ENCODE data around the gene RPA3.
A peak's percentile ranks its signal among the peaks of the same experiment; 100 is the strongest.

Gene RPA3

DNA sequence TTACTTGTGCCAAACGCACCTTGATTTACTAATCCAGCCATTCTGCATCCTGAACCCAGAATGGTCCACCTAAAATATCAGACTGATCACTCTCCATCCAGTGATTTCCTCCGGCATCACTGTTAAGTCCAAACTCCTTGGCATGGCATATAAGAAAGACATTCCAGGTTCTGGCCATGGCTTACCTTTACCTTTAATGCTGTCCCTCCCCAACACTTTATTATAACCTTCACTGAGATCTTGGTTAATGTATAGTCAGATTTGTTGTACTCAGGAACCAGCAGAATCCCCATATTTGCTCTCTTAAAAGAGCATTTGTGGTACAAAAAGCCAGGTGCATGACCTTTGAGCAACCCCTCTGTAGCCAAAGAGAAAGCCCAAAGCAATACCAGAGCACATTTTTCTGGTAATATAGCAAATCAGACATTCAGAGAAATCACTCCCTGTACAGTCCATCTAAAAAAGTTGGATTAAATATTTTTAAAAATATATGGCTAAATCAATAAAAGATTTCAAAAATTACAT is 67.7 kb downstream of the RPA3 start:
- DNase-seq, result no peak

DNA sequence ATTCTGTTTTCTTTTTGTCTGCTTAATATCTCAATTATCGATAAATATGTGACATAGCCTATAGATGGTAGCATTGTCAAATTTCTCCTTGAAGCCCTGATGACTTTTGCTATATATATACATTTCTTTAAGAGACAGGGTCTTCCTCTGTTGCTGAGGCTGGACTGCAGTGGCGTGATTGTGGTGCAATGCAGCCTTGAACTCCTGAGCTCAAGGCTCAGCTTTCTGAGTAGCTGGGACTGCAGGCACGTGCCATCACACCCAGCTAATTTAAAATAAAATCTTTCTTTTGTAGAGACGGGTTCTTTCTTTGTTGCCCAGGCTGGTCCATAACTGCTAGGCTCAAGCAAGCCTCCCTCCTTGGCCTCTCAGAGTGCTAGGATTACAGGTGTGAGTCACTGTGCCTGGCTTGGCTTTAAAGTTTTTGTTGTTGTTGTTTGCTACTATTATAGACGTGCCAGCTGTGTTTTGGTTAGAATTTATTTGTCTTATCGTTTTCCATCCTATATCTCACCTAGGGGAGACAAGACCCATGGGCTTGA is 70.8 kb downstream of the RPA3 start:
- DNase-seq, result no peak

DNA sequence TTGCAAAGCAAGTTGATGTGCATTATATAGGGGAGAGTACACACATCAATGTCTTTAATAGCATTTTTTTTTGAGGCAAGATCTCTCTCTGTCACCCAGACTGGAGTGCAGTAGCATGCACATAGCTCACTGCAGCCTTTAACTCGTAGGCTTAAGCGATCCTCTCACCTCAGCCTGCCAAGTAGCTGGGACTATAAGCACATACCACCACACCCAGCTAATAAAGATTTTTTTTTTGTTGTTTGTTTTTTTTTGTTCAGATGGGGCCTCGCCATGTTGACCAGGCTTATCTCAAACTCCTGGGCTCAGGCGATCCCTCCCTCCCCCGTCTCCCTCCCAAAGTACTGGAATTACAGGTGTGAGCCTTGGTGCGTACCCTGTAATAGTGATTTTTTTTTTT is 76.3 kb downstream of the RPA3 start:
- DNase-seq, result no peak

DNA sequence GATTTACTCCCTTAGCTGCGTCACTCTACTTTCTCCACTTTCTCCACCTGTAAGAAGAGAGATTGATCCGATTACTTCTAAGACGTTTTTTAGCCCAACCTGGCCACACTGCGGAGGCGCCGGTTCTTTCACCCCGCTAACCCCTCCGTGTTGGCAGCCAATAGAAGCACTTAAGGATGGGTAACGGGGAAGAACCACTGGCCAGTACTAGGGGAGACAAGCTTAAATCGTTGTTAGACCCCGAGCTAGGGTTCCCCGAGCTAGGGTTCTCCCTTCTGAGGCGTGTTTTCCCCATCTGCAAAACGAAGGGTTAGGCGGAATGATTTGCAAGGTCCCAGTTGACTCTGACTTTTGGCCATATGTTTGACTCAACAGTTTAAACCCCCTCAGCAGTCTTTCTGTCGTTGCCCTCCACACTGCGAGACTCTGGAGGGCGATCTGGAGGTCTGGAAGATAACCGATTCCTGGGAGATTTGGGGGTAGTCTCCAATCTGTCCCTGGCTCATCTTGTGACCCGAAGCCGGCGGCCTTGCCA is 77.2 kb downstream of the RPA3 start:
- DNase-seq, result no peak

DNA sequence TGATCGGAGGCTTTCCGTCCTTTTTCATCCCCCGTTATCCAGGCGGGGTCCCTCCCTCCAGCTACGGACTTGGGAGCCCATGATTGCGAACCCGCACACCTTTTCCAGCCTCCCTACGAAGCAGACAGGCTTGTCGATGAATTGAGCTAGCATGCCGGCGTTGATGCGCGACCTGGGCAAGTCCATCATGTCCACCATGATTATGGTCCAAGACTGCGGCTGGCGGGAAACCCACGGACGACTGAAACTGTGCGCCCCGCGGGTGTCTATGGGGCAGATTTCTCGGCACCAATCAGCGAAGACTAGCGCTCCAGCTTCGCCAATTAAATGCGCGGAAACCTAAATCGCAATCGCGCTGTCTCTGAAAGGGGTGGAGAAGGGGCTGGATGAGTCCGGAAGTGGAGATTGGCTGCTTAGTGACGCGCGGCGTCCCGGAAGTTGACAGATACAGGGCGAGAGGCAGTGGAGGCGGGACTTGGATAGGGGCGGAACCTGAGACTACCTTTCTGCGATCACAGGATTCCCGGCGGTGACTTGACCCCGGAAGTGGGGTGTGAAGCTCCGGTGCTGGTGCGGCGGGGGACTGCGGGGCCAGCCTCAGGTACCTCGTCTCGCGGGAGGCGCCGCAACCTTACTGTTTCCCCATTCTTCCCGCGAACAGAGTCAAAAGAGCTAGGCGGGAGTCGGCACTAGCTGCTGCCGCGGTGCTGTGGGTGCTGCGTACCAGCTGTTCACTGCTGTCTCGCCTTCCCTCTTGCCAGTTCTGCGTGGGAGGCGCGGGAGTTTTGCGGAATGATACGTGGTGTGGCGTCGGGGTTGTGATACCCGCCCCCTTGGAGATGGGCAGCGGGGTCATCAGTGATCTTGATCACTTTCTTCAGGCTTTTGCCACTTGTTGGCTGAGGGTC is 77.9 kb downstream of the RPA3 start, which contains the start of gene UMAD1:
UMAD1 (plus strand) TSS at position 532 of the 908 bp plus-strand sequence. CDS start 32,620 bp downstream, outside the sequence.
- DNase-seq, result peak; percentile 96 to 98

DNA sequence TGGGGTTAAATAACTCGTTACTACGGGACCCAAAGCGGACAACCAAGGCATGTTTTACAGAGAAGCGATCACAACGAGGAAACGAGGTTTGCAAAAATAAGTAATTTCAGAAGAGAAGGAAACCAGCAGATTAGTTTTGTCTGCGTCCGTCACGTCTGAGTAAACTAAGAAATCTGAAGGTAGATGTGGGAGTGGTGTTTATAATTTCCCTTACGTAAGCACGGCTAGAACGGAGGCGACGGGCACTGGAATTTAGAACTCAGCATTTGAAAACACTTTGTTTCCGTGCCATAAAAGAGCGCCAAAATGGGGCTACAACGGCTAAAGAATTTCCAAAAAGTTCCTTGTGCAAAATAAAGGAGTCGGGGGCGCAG is 78.6 kb downstream of the RPA3 start:
- DNase-seq, result no peak

DNA sequence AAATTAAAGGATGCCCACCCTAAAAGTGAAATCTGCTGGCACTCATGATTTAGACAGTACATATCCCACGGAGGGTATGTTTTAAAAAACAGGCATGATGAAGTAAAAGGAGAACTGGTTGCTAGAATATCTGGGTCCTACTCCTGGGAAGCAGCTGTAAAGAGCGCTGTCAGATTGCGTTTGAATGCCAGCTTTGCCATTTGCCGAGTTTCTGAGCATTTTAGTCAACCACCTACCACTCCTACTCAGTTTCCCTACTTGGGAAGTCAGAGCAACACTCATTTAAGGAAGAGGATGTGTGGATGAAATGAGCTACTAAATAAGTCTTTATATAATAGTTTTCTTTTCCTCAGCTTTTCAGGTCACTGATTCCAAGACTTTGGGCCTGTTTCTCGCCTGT is 79.0 kb downstream of the RPA3 start:
- no peak for DNase-seq

DNA sequence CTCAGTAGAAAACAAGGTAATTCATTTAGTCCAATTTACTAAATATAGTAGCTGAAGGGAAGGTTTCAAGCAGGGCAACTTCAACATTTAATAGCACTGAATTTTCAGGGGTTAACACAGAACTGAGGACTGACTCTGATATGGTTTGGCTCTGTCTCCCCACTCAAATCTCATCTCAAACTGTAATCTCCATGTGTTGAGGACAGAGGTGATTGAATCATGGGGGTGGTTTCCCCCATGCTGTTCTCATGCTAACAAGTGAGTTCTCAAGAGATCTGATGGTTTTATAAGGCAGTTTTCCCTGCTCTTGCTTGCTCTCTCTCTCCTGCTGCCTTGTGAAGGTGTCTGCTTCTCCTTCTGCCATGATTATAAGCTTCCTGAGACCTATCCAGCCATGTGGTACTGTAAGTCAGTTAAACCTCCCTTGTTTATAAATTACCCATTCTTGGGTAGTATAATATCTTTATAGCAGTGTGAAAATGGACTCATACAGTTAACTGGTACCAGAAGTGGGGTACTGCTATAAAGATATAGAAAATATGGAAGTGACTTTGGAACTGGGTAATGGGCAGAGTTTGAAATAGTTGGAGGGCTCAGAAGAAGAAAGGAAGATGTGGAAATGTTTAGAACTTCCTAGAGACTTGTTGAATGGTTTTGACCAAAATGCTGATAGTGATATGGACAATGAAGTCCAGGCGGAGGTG is 87.6 kb downstream of the RPA3 start:
- DNase-seq, result no peak

DNA sequence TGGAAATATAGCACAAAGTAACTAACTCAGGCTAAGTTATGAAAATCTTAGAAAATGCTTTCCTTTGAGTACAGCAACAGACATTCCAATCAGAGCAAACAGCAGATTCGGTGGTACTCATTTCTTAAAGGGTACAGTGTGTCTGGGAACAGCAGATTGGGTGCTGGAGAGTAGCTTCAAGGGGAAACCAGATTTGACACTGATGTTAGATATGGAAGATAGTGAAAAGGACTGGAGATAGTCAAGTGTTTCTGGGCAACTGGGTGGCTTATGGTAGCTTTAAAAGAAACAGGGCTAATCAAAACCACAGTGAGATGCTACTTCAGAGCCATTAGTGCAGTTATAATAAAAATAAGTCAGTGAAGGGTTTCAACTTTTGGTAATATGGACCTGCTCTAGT is 89.9 kb downstream of the RPA3 start:
- DNase-seq, result no peak

DNA sequence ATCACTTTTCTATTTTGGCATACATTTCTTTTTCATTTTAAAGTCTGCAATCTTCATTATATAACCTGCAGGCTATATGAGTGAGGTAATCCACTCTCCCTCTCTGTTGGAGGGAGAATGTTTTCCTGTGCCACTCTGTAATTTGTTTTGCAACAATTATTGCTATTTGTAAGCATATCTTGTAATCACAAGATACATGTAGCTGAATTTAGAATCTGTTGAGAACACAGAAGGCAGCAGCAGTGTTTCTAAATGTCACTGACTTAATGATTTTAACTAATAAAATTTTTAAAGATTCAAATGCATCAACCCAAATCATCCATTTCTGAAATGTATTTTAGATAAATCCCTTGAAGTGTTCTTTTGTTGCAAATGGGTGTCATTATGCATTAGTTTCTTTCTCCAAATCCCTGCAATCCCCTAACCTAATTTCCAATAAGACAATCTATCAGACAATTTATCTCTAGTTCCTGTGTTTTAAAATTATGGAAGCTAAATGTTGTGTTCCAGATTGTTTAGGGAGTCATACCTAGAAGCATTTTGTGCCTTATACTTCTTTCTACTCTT is 97.7 kb downstream of the RPA3 start:
- DNase-seq, result no peak

DNA sequence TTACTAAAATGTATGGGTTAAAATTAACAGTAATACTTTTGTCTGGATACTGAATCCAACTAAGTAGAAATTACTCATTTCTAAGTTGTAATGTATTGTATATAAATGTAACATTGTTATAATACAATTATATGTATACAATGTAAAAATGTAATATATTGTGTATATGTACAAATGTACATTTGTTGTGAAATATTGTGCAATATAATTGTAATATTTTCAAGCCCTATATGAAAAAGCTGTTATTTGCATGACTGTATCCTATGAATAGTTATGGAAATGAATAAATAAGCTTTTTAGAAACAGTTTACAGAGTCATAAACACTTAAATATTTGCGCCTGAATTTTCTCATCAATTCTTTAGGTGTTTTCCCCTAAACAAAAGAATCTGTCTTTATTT is 98.2 kb downstream of the RPA3 start:
- DNase-seq, result no peak

DNA sequence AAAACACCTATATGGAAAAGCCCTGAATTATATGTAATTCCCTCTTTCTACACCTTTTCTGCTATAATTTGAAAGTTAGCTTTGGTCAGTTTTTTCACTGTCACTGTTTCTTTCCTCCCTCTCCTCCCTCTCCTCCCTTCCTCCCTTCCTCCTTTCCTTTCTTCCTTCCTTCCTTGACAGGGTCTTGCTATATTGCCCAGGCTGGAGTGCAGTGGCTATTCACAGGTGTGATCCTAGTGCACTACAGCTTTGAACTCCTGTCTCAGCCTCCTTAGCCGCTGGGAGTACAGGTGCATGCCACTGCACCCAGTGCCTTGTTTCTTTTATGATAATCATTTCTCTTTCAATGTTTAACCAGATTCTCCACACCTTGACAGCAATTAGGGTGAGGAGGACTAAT is 100.0 kb downstream of the RPA3 start:
- DNase-seq, result no peak

DNA sequence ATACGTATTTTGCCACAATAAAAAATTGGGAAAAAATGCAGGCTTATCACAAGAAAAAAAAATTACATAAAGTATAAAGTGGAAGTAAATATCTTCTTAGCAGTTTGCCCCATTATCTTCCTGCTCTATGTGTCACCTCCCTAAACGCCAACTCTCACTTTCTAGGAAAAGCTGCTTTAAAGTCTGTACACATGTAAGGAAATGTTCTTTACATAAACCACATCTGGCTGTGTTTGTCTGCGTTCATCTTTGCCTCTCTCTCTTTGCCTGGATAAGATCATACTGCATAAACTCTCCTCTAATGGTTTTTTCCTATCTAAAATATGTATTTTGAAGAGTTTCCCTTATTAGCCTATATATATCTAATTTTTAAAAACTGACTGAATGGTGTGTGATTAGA is 100.9 kb downstream of the RPA3 start:
- DNase-seq, result no peak

DNA sequence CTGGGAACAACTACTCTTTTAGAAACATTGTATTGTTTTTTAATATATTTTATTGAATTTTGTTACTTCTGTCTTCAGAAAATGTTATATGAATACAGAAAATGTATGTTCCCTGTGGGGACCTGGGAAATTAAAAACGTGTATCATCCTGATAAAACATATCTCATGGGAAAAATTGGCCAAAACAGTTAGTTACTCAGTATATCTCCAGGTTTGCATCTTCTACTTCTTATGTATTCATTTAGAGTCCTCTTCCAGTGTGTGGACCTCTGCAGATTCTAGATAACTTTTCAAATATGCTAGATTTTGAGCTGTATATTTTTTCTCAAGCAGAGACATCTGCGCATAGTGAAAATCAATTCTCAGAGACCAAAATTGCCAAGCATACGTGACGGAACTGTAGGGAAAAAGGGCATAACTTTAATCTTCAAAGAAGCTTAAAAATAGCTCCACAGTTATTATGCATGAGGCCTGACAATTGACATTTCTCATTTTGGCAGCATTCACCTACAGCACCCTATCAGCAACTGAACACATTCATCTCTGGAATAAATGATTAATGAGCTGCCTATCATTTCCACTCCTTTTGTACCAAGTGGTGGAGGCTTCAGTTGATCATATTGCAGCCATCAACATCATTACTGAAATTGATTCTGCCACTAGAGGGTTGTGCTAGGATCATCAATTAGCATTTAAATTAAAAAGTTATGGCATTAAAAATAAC is 104.2 kb downstream of the RPA3 start:
- no peak for DNase-seq

DNA sequence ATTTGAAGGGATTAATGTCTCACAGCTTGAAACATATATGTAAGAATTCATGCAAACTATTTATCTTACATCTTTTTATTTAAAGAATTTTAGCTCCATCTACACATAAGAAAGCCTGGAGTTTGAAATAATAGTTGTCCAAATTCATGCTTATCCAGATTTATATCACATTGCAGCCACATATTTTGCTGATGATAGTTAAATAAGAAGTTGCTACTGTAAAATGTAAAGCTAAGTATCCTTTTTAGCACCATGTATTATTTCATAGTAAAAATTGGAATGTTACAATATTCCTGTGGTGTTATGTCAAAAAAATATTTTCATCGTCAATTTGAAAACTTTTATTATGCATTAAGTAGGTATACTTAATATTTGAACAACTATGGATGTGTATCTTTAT is 105.2 kb downstream of the RPA3 start:
- DNase-seq, result no peak

DNA sequence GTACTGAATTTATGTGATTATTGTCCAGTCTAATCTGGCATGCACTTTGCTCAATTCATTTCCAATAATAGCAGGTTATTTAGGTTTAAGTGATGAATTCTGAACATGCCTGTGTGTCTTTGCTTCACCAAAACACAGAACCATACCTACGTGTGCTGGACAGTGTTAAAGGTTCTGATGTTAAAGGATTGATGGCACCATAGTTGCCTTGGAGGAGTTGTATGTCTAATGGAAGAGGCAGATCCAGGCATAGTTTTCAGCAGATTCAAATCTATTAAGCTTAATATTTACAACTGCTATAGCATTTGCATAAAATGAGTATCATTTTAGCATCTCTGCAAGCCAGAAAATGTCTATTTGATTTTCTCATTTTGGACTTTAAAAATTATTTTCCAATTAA is 105.9 kb downstream of the RPA3 start:
- DNase-seq, result no peak

DNA sequence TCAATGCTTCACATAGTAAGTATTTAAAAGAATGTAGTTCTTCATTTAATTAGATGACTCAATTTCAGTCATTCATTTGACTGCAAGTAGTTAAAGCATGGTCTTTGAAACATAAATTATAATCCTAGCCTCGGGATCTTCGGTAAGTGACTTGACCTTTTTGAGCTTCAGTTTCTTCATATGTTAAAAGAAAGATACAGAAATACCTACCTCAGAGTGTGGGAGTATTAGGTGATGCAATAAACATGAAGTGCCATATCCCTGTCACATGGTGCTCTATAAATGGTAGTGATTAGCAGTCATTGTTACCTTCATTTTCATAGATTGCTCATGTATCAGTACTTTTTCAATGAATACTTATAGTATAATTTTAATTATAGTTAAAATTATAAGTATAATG is 109.1 kb downstream of the RPA3 start:
- no peak for DNase-seq

DNA sequence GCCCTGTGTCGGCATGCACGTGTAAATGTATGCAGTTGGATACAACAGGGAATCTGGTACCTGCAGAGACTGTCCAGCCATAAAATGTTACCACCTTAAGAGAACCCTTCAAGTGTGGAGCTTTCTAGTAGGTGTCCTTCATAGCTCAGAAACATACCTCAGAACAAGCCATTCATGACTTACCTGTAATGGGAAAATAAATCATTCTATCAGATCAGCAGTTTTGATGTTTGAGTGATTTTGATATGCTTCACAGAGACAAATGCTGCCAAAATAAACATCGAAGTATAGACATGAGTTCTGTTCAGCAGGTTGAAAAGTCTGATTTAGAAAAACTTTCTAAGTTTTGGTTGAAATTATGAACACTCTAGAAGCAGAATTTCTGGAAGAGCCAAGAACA is 111.4 kb downstream of the RPA3 start:
- no peak for DNase-seq

DNA sequence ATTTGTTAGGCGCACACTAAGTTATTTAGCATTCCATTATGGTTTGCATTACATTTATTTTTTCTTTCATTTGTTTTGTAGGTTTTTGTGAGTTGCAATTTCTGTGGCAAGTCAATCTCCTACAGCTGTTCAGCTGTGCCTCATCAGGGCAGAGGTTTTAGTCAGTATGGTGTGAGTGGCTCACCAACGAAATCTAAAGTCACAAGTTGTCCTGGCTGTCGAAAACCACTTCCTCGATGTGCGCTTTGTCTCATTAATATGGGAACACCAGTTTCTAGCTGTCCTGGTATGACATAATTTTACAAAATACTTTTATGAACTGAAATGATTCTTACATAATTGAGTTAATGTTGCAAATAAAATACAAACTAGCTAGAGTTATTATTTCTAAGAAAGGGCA is 122.2 kb downstream of the RPA3 start:
- DNase-seq, result no peak

DNA sequence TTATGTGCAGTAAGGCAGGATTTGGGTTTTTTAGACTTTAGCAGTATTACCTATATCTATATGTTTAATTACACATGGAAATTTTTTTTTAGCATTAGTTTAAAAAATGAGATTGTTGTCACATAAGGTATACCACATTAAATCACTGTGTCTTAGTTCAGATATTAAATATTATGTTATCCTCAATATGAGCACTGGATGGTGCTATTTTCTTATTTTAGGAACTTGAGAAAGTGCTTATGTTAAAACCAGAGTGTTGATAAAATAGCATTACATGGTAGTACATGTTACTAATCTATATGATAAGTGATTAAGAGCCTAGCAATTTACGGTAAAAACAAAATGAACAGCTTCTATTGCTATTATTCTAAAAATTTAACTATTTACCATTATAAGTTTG is 123.0 kb downstream of the RPA3 start:
- DNase-seq, result no peak
